ENCODE results near the gene GPR161.

- TF ChIP-seq NFYA (IDR thresholded peaks at IDR 0.05; ENCODE audit: borderline replicate concordance, low read depth, low read length) (no peak), USF1 (IDR thresholded peaks at IDR 0.05; ENCODE audit: borderline replicate concordance, extremely low read length, insufficient read depth, low read depth, low read length) (no peak), EP300 (IDR thresholded peaks at IDR 0.05; ENCODE audit: borderline replicate concordance in 1 of 2, control insufficient read depth in 1 of 2, low read depth in 2 of 2, low read length in 2 of 2) (no peak), CBFB (IDR thresholded peaks at IDR 0.05; ENCODE audit: low read depth) (no peak), STAT1 (conservative IDR thresholded peaks at IDR 0.05) (no peak)
These were observed 40.2 kb downstream of the GPR161 start for GRCh38 chr1:168096296-168097165.
